ENCODE results near the gene ATOSB. TPM values are rescaled to one million over a fixed set of nuclear protein-coding genes. Genes with fewer than 3 reads are reported as not detected.

The ATOSB gene
- total and polyA plus RNA-seq, 9 of the 15 experiments (the other 6 are each of a cell fraction or from before 2014, with no cell fraction given) = 0.45 to 8.0 (median 4.2) TPM

- TF ChIP-seq ZNF449 (CRISPR knock-in tag; IDR thresholded peaks at IDR 0.05) (no peak), RREB1 (CRISPR knock-in tag; IDR thresholded peaks at IDR 0.05) (no peak), NFIX (CRISPR knock-in tag; IDR thresholded peaks at IDR 0.05; ENCODE audit: low read depth) (no peak), ZNF589 (CRISPR knock-in tag; IDR thresholded peaks at IDR 0.05; ENCODE audit: low read depth) (peak; percentile 73; the same call in 1 of the 2 replicates), CTBP1 (IDR thresholded peaks at IDR 0.05; ENCODE audit: borderline replicate concordance) (no peak), ELF2 (CRISPR knock-in tag; IDR thresholded peaks at IDR 0.05) (no peak), ZNF57 (CRISPR knock-in tag; IDR thresholded peaks at IDR 0.05) (no peak), FOXM1 (IDR thresholded peaks at IDR 0.05; ENCODE audit: low read depth) (peak; percentile 66), FOXM1 (CRISPR knock-in tag; IDR thresholded peaks at IDR 0.05; ENCODE audit: low read depth) (no peak), POLR2AphosphoS2 (IDR thresholded peaks at IDR 0.05; ENCODE audit: low read length) (no peak), KLF10 (CRISPR knock-in tag; IDR thresholded peaks at IDR 0.05) (no peak), NFE2 (IDR thresholded peaks at IDR 0.05; ENCODE audit: low read depth) (peak; percentile 6; the same call in 1 of the 2 replicates), ATF1 (CRISPR knock-in tag; IDR thresholded peaks at IDR 0.05) (no peak), ATF1 (tag; IDR thresholded peaks at IDR 0.05) (0 out of 2 replicates have a peak, but pooled peaks have one; percentile 32), ZNF41 (CRISPR knock-in tag; conservative IDR thresholded peaks at IDR 0.05) (no peak)
- TF ChIP-seq, protein P1, sequence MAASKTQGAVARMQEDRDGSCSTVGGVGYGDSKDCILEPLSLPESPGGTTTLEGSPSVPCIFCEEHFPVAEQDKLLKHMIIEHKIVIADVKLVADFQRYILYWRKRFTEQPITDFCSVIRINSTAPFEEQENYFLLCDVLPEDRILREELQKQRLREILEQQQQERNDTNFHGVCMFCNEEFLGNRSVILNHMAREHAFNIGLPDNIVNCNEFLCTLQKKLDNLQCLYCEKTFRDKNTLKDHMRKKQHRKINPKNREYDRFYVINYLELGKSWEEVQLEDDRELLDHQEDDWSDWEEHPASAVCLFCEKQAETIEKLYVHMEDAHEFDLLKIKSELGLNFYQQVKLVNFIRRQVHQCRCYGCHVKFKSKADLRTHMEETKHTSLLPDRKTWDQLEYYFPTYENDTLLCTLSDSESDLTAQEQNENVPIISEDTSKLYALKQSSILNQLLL (CRISPR knock-in tag; IDR thresholded peaks at IDR 0.05; ENCODE audit: borderline replicate concordance) = no peak
- TF ChIP-seq, protein P2, sequence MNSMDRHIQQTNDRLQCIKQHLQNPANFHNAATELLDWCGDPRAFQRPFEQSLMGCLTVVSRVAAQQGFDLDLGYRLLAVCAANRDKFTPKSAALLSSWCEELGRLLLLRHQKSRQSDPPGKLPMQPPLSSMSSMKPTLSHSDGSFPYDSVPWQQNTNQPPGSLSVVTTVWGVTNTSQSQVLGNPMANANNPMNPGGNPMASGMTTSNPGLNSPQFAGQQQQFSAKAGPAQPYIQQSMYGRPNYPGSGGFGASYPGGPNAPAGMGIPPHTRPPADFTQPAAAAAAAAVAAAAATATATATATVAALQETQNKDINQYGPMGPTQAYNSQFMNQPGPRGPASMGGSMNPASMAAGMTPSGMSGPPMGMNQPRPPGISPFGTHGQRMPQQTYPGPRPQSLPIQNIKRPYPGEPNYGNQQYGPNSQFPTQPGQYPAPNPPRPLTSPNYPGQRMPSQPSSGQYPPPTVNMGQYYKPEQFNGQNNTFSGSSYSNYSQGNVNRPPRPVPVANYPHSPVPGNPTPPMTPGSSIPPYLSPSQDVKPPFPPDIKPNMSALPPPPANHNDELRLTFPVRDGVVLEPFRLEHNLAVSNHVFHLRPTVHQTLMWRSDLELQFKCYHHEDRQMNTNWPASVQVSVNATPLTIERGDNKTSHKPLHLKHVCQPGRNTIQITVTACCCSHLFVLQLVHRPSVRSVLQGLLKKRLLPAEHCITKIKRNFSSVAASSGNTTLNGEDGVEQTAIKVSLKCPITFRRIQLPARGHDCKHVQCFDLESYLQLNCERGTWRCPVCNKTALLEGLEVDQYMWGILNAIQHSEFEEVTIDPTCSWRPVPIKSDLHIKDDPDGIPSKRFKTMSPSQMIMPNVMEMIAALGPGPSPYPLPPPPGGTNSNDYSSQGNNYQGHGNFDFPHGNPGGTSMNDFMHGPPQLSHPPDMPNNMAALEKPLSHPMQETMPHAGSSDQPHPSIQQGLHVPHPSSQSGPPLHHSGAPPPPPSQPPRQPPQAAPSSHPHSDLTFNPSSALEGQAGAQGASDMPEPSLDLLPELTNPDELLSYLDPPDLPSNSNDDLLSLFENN (IDR thresholded peaks at IDR 0.05; ENCODE audit: low read depth in 2 of 2, low read length in 2 of 2) = peak in 1 of 2 experiments; percentile 84; a peak in 2 of 4 replicates
These were observed 6.6 kb downstream of the ATOSB start (continued) for GRCh38 chr9:35108946-35109575.
